Brain microvascular endothelial cell (primary cell): ENCODE data around the gene STAT5B.
"Not testable (repeated sequence)": the region's sequence is repeated elsewhere in the genome, so short reads cannot be mapped to it uniquely, and the experiment has no call there.

ENCODE experiments used
- DNase-seq: peaks from one replicate; pipeline ENCODE4 v3.0.0-alpha.2; 2020
- H3K27ac ChIP-seq: fragments of 250-450 bp; sonication (Bioruptor Pico); 2 replicates; pipeline ENCODE4 v1.5.1; 2020; ENCODE audit warnings: mild to moderate bottlenecking, moderate library complexity
- H3K27me3 ChIP-seq: fragments of 250-450 bp; sonication (Bioruptor Pico); replicated peaks from 2 replicates; pipeline ENCODE4 v1.5.1; 2020; ENCODE audit warnings: mild to moderate bottlenecking
- H3K36me3 ChIP-seq: fragments of 250-450 bp; sonication (Bioruptor Pico); replicated peaks from 2 replicates; pipeline ENCODE4 v1.5.1; 2020; ENCODE audit warnings: mild to moderate bottlenecking
- H3K4me3 ChIP-seq: 2 replicates; pipeline ENCODE4 v1.5.1; 2011; ENCODE audit warnings: low read depth, mild to moderate bottlenecking, control low read depth, low read length, moderate library complexity
- CTCF ChIP-seq: IDR thresholded peaks from 2 replicates; pipeline ENCODE4 v1.5.1; 2011; ENCODE audit warnings: low read depth, mild to moderate bottlenecking, moderate library complexity, low read length, control low read depth, inconsistent platforms; ENCODE audit errors: missing control alignments
- in situ Hi-C: cut with HindIII; loops from 2 replicates; pipeline ENCODE4 v1.10.0; 2017; ENCODE audit warnings: low sequenced_read_pairs, low pct_ligation_motif_present

STAT5B gene

GRCh38 chr17:42270170-42270535 lies 6.0 kb downstream of the STAT5B start:
- no peak overlapping the region for H3K4me3 ChIP-seq
- in situ Hi-C loops: no loop called here
- TF ChIP-seq CTCF: no peak
- no peaks in the 10 kb centered on the region for H3K36me3 ChIP-seq
- H3K27me3 ChIP-seq: no peaks in the 10 kb centered on the region
- H3K27ac ChIP-seq: peak overlapping the region; percentile 56
- no peak for DNase-seq

GRCh38 chr17:42268236-42268635 lies 8.0 kb downstream of the STAT5B start:
- no peaks in the 10 kb centered on the region for H3K27me3 ChIP-seq
- H3K4me3 ChIP-seq: no peak overlapping the region
- no peak for DNase-seq
- no peaks in the 10 kb centered on the region for H3K36me3 ChIP-seq
- TF ChIP-seq CTCF: no peak
- in situ Hi-C loops: no loop called here
- H3K27ac ChIP-seq: no peak overlapping the region

- no peaks in the 10 kb centered on the region for H3K27me3 ChIP-seq
- in situ Hi-C loops: no loop called here
These were observed 9.0 kb downstream of the STAT5B start for GRCh38 chr17:42266918-42267766.

GRCh38 chr17:42266462-42266861 lies 9.7 kb downstream of the STAT5B start:
- Histone ChIP-seq H3K4me3 (no peak overlapping the region), H3K27me3 (no peaks in the 10 kb centered on the region), H3K27ac (peak overlapping the region; percentile 75), H3K36me3 (no peaks in the 10 kb centered on the region)
- no peak for DNase-seq
- in situ Hi-C loops: no loop called here
- no peak for TF ChIP-seq CTCF

More at GRCh38 chr17:42266918-42267766, 9.0 kb downstream of the STAT5B start:
- Histone ChIP-seq H3K4me3 (no peak overlapping the region), H3K27ac (peak overlapping the region; percentile 75), H3K36me3 (no peaks in the 10 kb centered on the region)
- TF ChIP-seq CTCF: no peak
- peak; percentile 91 for DNase-seq

- H3K27me3 ChIP-seq, H3K27ac ChIP-seq, in situ Hi-C loops, DNase-seq, H3K36me3 ChIP-seq, H3K4me3 ChIP-seq: not testable (repeated sequence)
These were observed 11.8 kb downstream of the STAT5B start for GRCh38 chr17:42264366-42264765.

- no peak overlapping the region for H3K27ac ChIP-seq
- H3K36me3 ChIP-seq: no peaks in the 10 kb centered on the region
- H3K27me3 ChIP-seq: no peaks in the 10 kb centered on the region
- TF ChIP-seq CTCF: no peak
- no peak overlapping the region for H3K4me3 ChIP-seq
- in situ Hi-C loops: no loop called here
- DNase-seq: no peak
These were observed 15.9 kb downstream of the STAT5B start for GRCh38 chr17:42260318-42260717.
